ENCODE results near the gene FHOD1. TPM values are rescaled to one million over a fixed set of nuclear protein-coding genes. Genes with fewer than 3 reads are reported as not detected.

The FHOD1 gene
- total and polyA plus RNA-seq, 2 of the 4 experiments (the other 2 are of a cell fraction), result 13.8 to 64.0 TPM

DNA sequence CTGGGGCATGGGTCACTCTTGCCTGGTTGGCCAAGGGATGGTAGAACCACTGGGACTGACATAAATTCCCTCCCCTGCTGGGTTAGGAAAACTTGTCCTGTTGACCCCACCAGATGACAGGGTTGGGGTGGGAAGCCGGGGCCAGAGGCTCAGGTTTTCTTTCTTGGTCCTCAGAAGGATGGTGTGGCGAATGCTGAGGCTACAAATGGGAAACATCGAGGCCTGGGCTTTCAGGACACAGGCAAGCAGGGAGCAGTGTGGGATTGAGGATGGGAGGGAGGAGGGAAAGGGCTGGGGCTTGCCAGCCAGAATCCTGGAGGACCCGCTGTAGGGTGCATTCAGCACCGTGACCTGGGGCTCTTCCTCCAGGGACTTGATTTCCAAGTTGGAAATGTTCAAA lies 17.6 kb upstream of the FHOD1 start:
- H3K4me2 ChIP-seq (ENCODE audit: low read depth, low read length), result no peak overlapping the region
- no peak for ATAC-seq (ENCODE audit: low read depth)
- CTCF ChIA-PET, result interaction anchor here (0.6 to 1.1 kb wide), 2 partner anchors 73 to 74 kb away, joined by 4 read pairs; no protein-coding TSS in a partner anchor
- no peak overlapping the region for H4K5ac ChIP-seq (ENCODE audit: low read depth, low read length)
- no peaks in the 10 kb centered on the region for H3K9me3 ChIP-seq (ENCODE audit: control insufficient read depth, insufficient read depth, low read length)
- no peak overlapping the region for H3K27ac ChIP-seq (ENCODE audit: insufficient read depth, low read length)
- H2BK120ac ChIP-seq (ENCODE audit: low read depth, low read length), result no peak overlapping the region
- no peak overlapping the region for H4K91ac ChIP-seq (ENCODE audit: insufficient read depth, low read depth, low read length)
- H3K9ac ChIP-seq (ENCODE audit: low read depth, low read length), result no peak overlapping the region
- H3K36me3 ChIP-seq (ENCODE audit: control insufficient read depth, insufficient read depth, low read length), result no peaks in the 10 kb centered on the region
- H2AFZ ChIP-seq (replicated peaks; ENCODE audit: low read length, poor library complexity), result no peak overlapping the region
- BruUV-seq (replicated peaks), result no TSS peak
- 0 out of 2 replicates have a peak overlapping the region, but pooled peaks have one; percentile 13 for H3K4ac ChIP-seq (ENCODE audit: low read depth, low read length)
- H3K4me1 ChIP-seq (ENCODE audit: control insufficient read depth, insufficient read depth, low read length), result peaks cover 9% of the 10 kb centered on the region
- no peak overlapping the region for H2AK9ac ChIP-seq (replicated peaks; ENCODE audit: low read depth, low read length, poor library complexity)
- H2BK20ac ChIP-seq (ENCODE audit: low read depth, low read length), result no peak overlapping the region
- intact Hi-C loops (cut with micrococcal nuclease) (loop anchor here (5.0 kb wide), 1 partner anchor 162 kb away; no protein-coding TSS in a partner anchor), dilution Hi-C loops (cut with HindIII; ENCODE audit: low sequenced_read_pairs, unreplicated experiment) (no loop called here), in situ Hi-C loops (cut with MboI; ENCODE audit: low sequenced_read_pairs) (no loop called here)
- no peaks in the 10 kb centered on the region; a peak in 1 of 4 replicates for H3K79me1 ChIP-seq (ENCODE audit: low read depth in 1 of 2, low read length in 2 of 2)
- H3K4me3 ChIP-seq (ENCODE audit: insufficient read depth, low read depth, low read length), result no peak overlapping the region
- no peaks in the 10 kb centered on the region for H4K20me1 ChIP-seq (ENCODE audit: insufficient read depth, low read length)
- no peak overlapping the region for H3K18ac ChIP-seq (ENCODE audit: low read depth, low read length)
- no peak for DNase-seq
- no peak overlapping the region for H4K8ac ChIP-seq (ENCODE audit: low read depth in 2 of 2, low read length in 2 of 2)
- no peak overlapping the region for H2BK15ac ChIP-seq (ENCODE audit: low read depth, low read length)
- no peak for TF ChIP-seq NFE2L2 (IDR thresholded peaks at IDR 0.05; ENCODE audit: low read depth, low read length)
- no peak for TF ChIP-seq MAFK (IDR thresholded peaks at IDR 0.05; ENCODE audit: low read depth, low read length)
- 71% methylated on average over 3 of the region's 5 CpGs; no CpG with 5 or more reads in 1 of the 2 experiments for WGBS, 2 experiments (ENCODE audit: extremely low coverage in 2 of 2, insufficient read length in 1 of 2)
- no peak overlapping the region for H3K56ac ChIP-seq (ENCODE audit: extremely low read depth, insufficient read depth, low read length)
- no peak overlapping the region for H3K14ac ChIP-seq (replicated peaks; ENCODE audit: low read depth, low read length)
- no peak overlapping the region for H2AK5ac ChIP-seq (ENCODE audit: low read depth, low read length)
- H3K27me3 ChIP-seq (ENCODE audit: control insufficient read depth, insufficient read depth, low read length), result no peaks in the 10 kb centered on the region
- no peak overlapping the region for H3K23ac ChIP-seq (ENCODE audit: low read depth, low read length)
- no peak overlapping the region for H2BK5ac ChIP-seq (ENCODE audit: low read depth, low read length, poor library complexity, severe bottlenecking)
- peaks cover 10% of the 10 kb centered on the region; the same call in 1 of the 2 replicates for H3K9me1 ChIP-seq (ENCODE audit: insufficient read depth, low read length)
- POLR2A ChIA-PET (ENCODE audit: unreplicated experiment), result no interaction called here
